Duodenal mucosa (tissue), 2 donors: Measurements from ENCODE around the gene SH3BP1.

Source experiments
- H3K27ac ChIP-seq: one replicate; pipeline ENCODE4 v1.7.0; 2013; ENCODE audit warnings: low read depth, low read length
- H3K27me3 ChIP-seq, 2 donors: one replicate each; pipeline ENCODE4 v1.7.0; 2013; ENCODE audit warnings: low read length in 2 of 2, control low read depth in 1 of 2; ENCODE audit not compliant: insufficient read depth in 2 of 2, control insufficient read depth in 1 of 2
- H3K36me3 ChIP-seq, 2 donors: one replicate each; pipeline ENCODE4 v1.7.0; 2013; ENCODE audit warnings: low read length in 2 of 2, control low read depth in 1 of 2; ENCODE audit not compliant: insufficient read depth in 2 of 2, control insufficient read depth in 1 of 2
- H3K4me1 ChIP-seq, 2 donors: one replicate each; pipeline ENCODE4 v1.7.0; 2013; ENCODE audit warnings: low read length in 2 of 2, control low read depth in 1 of 2; ENCODE audit not compliant: insufficient read depth in 2 of 2, control insufficient read depth in 1 of 2
- H3K4me3 ChIP-seq, 2 donors: one replicate each; pipeline ENCODE4 v1.7.0; 2013; ENCODE audit warnings: low read length in 2 of 2, low read depth in 1 of 2
- H3K9ac ChIP-seq, 2 donors: one replicate each; pipeline ENCODE4 v1.7.0; 2013; ENCODE audit warnings: low read length in 2 of 2, low read depth in 1 of 2
- H3K9me3 ChIP-seq, 2 donors: one replicate each; pipeline ENCODE4 v1.7.0; 2013; ENCODE audit warnings: low read length in 2 of 2, control low read depth in 1 of 2; ENCODE audit not compliant: control insufficient read depth in 1 of 2

The SH3BP1 gene

DNA sequence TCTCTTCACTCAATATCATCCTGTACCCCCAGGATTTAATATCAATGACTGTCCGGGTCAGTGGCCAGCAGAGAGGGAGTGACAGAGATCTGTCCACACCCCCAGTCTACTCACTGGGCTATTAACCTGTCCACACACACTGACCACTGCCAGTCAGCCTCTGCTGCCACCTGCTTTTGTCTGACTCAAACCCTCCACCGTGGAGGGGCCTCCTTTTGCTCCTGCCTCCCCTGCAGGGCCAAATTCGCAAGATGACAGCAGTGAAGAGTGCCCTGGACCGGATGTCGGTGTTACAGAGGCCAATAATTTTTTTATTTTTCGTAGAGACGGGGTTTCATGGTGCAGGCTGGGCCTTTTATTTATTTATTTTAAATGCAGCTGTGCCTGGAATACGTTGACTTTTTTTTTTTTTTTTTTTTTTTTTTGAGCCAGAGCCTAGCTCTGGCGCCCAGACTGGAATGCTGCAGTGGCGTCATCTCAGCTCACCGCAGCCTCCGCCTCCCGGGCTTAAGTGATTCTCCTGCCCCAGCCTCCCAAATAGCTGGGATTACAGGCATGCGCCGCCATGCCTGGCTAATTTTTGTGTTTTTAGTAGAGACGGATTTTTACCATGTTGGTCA, 24.2 kb downstream of the SH3BP1 start:
- no peak overlapping the region for H3K27ac ChIP-seq

GRCh38 chr22:37664249-37665101, 25.0 kb downstream of the SH3BP1 start:
- no peaks in the 10 kb centered on the region for H3K27me3 ChIP-seq
- H3K9me3 ChIP-seq = no peaks in the 10 kb centered on the region
- no peak overlapping the region for H3K9ac ChIP-seq
- H3K27ac ChIP-seq = no peak overlapping the region
- H3K4me3 ChIP-seq = no peak overlapping the region
- H3K4me1 ChIP-seq = peaks cover 26 to 34% of the 10 kb centered on the region in 2 donors
- peaks cover 14 to 30% of the 10 kb centered on the region in 2 donors for H3K36me3 ChIP-seq

More for the DNA sequence above, 24.2 kb downstream of the SH3BP1 start:
- Histone ChIP-seq H3K9ac (no peak overlapping the region), H3K4me3 (no peak overlapping the region), H3K9me3 (no peaks in the 10 kb centered on the region), H3K27me3 (no peaks in the 10 kb centered on the region), H3K36me3 (peaks cover 14 to 30% of the 10 kb centered on the region in 2 donors), H3K4me1 (peaks cover 31 to 34% of the 10 kb centered on the region in 2 donors)

DNA sequence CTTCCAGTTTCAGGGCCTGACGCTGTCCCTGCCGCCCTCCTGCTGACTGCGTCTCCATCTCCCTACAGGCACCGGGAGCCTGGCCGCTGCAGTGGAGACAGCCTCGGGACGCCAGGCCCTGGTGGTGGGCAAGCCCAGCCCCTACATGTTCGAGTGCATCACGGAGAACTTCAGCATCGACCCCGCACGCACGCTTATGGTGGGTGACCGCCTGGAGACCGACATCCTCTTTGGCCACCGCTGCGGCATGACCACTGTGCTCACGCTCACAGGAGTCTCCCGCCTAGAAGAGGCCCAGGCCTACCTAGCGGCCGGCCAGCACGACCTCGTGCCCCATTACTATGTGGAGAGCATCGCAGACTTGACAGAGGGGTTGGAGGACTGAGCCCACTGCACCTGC, 26.0 kb downstream of the SH3BP1 start:
- no peak overlapping the region for H3K4me3 ChIP-seq
- peaks cover 14 to 30% of the 10 kb centered on the region in 2 donors for H3K36me3 ChIP-seq
- H3K27me3 ChIP-seq = no peaks in the 10 kb centered on the region
- peaks cover 16 to 24% of the 10 kb centered on the region in 2 donors for H3K4me1 ChIP-seq
- no peak overlapping the region for H3K9ac ChIP-seq
- no peaks in the 10 kb centered on the region for H3K9me3 ChIP-seq
- H3K27ac ChIP-seq = no peak overlapping the region

DNA sequence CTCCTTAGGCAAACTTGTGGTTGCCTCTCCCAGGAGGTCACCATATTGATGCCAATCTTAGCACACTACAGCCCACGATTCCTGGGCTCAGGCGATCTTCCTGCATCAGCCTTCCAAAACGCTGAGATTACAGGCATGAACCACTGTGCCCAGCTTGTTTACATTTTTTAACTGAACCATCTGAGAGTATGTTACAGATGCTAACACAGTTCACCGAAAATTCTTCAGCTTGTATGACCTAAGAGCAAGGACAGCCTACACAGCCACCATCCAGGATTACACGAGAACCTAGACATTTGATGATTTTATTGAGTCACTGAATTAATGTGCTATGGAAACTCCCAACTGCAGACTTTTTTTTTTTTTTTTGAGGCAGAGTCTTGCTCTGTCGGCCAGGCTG, 30.1 kb downstream of the SH3BP1 start:
- Histone ChIP-seq H3K27me3 (no peaks in the 10 kb centered on the region), H3K4me3 (no peak overlapping the region), H3K27ac (no peak overlapping the region), H3K36me3 (peaks cover 14 to 27% of the 10 kb centered on the region in 2 donors), H3K9me3 (no peaks in the 10 kb centered on the region), H3K9ac (no peak overlapping the region), H3K4me1 (peaks cover 14 to 17% of the 10 kb centered on the region in 2 donors)

DNA sequence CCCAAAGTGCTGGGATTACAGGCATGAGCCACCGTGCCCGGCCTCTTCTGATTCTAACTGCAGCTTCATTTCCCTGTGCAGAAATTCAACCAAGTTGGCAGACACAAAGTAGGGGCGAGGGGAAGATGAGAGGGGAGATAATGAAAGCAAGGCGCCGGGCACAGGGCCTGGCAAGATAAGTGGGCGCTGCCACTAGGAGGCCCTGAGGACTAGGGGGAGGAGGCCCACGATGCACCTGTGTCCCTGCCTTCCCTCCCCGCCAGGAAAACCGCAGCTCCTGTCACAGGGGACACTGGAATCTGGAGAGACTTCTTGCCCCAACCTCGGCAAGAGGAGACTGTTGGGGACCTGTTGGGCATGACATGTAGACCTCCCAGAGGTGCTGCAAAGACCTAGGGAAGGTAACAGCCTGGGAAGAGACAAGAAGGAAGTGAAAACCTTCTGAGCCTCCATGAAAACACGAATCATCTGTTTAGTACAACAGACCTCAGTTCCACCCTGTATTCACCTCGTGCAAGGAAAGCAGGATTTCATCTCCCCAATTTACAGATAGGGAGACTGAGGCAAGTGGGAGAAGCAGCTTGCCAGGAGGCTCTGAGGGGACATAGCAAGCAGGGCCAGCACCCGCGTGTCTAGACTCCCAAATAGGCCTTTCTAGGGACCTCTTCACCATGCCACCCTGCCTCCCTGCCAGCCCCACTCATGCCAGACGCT, 32.9 kb downstream of the SH3BP1 start:
- peaks cover 0 to 1% of the 10 kb centered on the region in 2 donors for H3K36me3 ChIP-seq
- H3K4me1 ChIP-seq = peaks cover 22 to 31% of the 10 kb centered on the region in 2 donors
- H3K27me3 ChIP-seq = no peaks in the 10 kb centered on the region
- no peak overlapping the region for H3K4me3 ChIP-seq
- H3K27ac ChIP-seq = no peak overlapping the region
- no peaks in the 10 kb centered on the region for H3K9me3 ChIP-seq
- no peak overlapping the region for H3K9ac ChIP-seq

GRCh38 chr22:37672920-37673455, 33.5 kb downstream of the SH3BP1 start:
- Histone ChIP-seq H3K4me1 (peaks cover 23 to 34% of the 10 kb centered on the region in 2 donors), H3K4me3 (no peak overlapping the region), H3K27ac (no peak overlapping the region)

DNA sequence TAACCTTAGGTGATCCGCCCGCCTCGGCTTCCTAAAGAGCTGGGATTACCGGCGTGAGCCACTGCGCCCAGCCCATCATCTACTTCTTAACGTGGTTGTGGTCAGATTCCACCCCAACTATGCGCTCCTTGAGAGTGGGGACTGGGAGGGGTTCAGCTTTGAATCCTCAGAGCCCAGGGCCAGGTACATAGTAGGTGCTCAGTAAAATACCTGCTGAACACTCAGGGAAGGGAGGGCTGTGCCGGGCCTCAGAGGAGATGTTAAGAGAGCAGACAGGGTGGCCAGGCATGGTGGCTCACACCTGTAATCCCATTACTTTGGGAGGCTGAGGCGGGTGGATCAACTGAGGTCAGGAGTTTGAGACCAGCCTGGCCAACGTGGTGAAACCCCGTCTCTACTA, 34.8 kb downstream of the SH3BP1 start:
- no peaks in the 10 kb centered on the region for H3K36me3 ChIP-seq
- no peaks in the 10 kb centered on the region for H3K27me3 ChIP-seq
- H3K4me1 ChIP-seq = peaks cover 27 to 38% of the 10 kb centered on the region in 2 donors
- H3K4me3 ChIP-seq = no peak overlapping the region
- peak overlapping the region; percentile 32 for H3K27ac ChIP-seq
- no peak overlapping the region for H3K9ac ChIP-seq
- H3K9me3 ChIP-seq = no peaks in the 10 kb centered on the region

More at GRCh38 chr22:37672920-37673455, 33.5 kb downstream of the SH3BP1 start:
- Histone ChIP-seq H3K27me3 (no peaks in the 10 kb centered on the region), H3K9ac (no peak overlapping the region), H3K9me3 (no peaks in the 10 kb centered on the region), H3K36me3 (no peaks in the 10 kb centered on the region)

GRCh38 chr22:37674951-37675929, 35.8 kb downstream of the SH3BP1 start, which contains the start of gene LGALS1:
Gene LGALS1 (plus strand): TSS chr22:37675636. CDS start chr22:37675703, 67 bp downstream.
- H3K27me3 ChIP-seq = no peaks in the 10 kb centered on the region
- peaks cover 27 to 38% of the 10 kb centered on the region in 2 donors for H3K4me1 ChIP-seq
- peak within 1 kb of the TSS; percentile 73 for H3K4me3 ChIP-seq
- H3K9me3 ChIP-seq = no peaks in the 10 kb centered on the region
- no peaks in the 10 kb centered on the region for H3K36me3 ChIP-seq
- peak within 1 kb of the TSS; percentile 72 to 74 for H3K9ac ChIP-seq
- peak within 1 kb of the TSS; percentile 89 for H3K27ac ChIP-seq
